AG10803 (cell line): Measurements from ENCODE around the gene ATP9B.
"Not testable (repeated sequence)": the region's sequence is repeated elsewhere in the genome, so short reads cannot be mapped to it uniquely, and the experiment has no call there.

Source experiments
- DNase-seq: peaks from one replicate; pipeline ENCODE4 v3.0.0; 2010; ENCODE audit warnings: low read depth
- H3K4me3 ChIP-seq: 2 replicates; pipeline ENCODE4 v1.5.1; 2011; ENCODE audit warnings: mild to moderate bottlenecking, low read length, control low read depth
- TF ChIP-seq, protein P1 (sequence below): conservative IDR thresholded peaks from 2 replicates; pipeline ENCODE4 v1.5.1; 2011; ENCODE audit warnings: mild to moderate bottlenecking, low read length, control low read depth, inconsistent platforms

The ATP9B gene

DNA sequence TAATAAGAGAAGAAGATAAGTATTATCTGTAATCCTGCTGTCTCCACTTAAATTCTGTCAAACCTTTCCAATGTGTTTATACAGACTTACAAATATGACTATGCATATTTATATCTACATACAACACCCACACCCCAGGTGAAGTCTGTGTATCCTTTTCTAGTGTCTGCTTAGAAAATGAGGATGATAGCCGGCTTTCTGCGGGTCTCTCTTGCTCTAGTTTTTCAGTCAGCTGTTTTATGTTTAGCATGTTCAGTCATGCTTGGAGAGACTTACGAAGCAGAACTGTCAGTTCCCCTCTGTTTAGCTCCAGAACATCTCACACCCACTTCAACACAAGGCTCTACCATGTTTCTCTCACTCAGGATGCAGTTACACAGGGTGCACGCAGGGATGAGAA lies 189.3 kb downstream of the ATP9B start:
- DNase-seq, result no peak
- H3K4me3 ChIP-seq, result no peak overlapping the region
- TF ChIP-seq, protein P1, sequence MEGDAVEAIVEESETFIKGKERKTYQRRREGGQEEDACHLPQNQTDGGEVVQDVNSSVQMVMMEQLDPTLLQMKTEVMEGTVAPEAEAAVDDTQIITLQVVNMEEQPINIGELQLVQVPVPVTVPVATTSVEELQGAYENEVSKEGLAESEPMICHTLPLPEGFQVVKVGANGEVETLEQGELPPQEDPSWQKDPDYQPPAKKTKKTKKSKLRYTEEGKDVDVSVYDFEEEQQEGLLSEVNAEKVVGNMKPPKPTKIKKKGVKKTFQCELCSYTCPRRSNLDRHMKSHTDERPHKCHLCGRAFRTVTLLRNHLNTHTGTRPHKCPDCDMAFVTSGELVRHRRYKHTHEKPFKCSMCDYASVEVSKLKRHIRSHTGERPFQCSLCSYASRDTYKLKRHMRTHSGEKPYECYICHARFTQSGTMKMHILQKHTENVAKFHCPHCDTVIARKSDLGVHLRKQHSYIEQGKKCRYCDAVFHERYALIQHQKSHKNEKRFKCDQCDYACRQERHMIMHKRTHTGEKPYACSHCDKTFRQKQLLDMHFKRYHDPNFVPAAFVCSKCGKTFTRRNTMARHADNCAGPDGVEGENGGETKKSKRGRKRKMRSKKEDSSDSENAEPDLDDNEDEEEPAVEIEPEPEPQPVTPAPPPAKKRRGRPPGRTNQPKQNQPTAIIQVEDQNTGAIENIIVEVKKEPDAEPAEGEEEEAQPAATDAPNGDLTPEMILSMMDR, result no peak

DNA sequence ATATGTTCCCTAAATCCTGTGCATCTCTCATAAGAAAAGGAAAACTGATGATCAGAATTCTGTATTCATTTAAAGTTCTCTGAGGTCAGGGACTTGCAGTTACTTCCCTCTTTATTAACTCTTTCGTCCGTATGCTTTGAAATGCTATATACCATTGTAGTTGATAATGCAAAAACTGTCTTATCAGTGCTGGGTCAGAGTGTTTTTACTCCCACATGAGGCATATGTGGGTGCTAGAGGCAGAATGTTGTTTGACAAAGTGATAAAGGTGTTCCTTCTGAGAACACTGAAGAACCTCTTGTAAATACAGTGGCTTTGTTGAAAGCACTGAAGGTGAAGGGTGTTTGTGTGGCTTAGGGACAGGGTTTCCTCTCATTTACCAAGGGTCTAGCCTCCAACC lies 190.0 kb downstream of the ATP9B start:
- TF ChIP-seq, protein P1, result no peak

DNA sequence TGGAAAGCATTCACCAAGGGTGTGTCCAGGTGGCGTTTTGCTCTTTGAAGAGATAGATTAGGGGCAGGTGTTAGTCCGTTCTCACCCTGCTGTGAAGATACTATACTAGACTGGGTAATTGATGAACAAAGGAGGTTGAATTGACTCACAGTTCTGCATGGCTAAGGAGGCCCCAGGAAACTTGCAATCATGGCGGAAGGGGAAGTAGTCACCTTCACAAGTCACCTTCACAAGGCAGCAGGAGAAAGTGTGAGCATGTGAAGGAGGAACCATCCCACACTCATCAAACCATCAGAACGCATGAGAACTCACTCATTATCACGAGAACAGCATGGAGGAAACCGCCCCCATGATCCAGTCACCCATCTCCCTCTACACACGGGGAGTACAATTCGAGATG lies 190.8 kb downstream of the ATP9B start:
- no peak for DNase-seq
- H3K4me3 ChIP-seq, result no peak overlapping the region
- TF ChIP-seq, protein P1, result no peak

More for the DNA sequence above, 190.0 kb downstream of the ATP9B start:
- H3K4me3 ChIP-seq, result no peak overlapping the region
- no peak for DNase-seq

DNA sequence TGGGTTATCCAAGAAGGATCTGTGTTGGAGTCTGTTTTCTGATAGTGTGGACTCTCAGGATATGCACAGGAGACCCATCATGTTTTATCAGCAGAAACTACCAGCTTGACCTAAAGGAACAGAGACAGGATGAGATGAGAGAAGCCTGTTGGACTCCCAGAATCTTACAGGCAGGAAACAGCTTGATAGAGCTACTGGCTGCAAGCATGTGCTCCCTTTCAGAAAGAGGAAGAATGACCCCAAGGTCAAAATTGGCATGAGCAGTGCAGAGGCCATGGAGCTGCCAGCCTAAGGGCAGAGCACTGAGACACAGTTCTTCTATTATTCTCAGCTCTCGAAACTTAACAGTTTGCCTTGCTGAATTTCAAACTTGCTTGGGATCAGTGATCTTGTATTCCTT lies 191.3 kb downstream of the ATP9B start:
- TF ChIP-seq, protein P1, result no peak
- H3K4me3 ChIP-seq, result no peak overlapping the region
- DNase-seq, result no peak

DNA sequence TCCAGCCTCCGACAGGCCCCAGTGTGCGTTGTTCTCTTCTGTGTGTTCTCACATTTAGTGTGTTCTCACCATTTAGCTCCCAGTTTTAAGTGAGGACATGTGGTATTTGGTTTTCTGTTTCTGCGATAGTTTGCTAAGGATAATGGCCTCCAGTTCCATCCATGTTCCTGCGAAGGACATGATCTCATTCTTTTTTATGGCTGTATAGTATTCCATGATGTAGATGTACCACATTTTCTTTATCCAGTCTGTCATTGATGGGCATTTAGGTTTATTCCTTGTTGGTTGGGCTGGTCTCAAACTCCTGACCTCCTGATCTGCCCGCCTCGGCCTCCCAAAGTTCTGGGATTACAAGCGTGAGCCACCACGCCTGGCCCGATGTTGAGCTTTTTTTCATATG lies 195.9 kb downstream of the ATP9B start:
- not testable (repeated sequence) for H3K4me3 ChIP-seq, DNase-seq

DNA sequence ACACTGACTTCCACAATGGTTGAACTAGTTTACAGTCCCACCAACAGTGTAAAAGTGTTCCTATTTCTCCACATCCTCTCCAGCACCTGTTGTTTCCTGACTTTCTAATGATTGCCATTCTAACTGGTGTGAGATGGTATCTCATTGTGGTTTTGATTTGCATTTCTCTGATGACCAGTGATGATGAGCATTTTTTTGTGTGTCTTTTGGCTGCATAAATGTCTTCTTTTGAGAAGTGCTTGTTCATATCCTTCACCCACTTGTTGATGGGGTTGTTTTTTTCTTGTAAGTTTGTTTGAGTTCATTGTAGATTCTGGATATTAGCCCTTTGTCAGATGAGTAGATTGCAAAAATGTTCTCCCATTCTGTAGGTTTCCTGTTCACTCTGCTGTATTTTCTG lies 202.6 kb downstream of the ATP9B start:
- not testable (repeated sequence) for H3K4me3 ChIP-seq, DNase-seq

DNA sequence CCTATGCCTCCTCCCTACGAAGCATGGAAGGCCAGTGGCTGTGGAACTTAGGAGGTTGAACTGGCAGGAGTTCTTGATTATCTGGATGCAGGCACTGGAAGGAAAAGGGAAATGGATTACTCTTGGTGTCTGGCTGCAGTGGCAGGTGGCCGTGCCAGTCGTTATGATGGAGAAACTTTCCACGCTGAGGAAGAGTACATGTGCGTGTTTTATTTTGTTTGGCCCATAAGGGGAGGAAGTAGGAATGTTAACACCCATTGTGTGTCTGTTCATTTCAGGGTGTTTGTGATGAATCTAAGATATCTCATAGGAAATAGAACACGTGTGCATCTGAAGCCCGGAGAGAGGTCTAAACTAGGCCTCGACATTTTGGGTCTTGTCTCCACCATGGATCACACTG lies 203.7 kb downstream of the ATP9B start:
- H3K4me3 ChIP-seq, result no peak overlapping the region
- DNase-seq, result no peak
- TF ChIP-seq, protein P1, result no peak

DNA sequence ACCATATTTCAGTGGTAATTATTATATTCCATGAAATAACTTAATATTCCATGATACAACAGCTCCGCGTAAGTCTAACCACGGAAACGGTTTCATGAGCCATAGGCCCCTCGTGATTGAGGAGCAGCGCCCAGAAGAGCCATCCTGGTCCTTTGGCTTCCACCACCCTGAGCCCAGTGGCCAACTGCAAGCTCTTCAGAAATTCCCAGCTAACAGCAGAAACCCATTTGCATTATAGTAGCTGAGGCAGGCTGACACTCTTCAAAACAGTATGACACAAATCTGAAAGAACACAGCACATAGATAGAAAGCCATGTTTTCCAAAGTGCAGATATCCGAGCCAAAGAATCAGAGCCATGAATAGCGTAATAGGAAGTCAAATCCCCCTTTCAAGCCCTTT lies 205.6 kb downstream of the ATP9B start:
- DNase-seq, result no peak
- TF ChIP-seq, protein P1, result no peak
- H3K4me3 ChIP-seq, result no peak overlapping the region
